ENCODE results near the gene ELOVL3. TPM values are rescaled to one million over a fixed set of nuclear protein-coding genes. Genes with fewer than 3 reads are reported as not detected.

ELOVL3 gene
- total and polyA plus RNA-seq, 2 experiments from 2014 or later = 0.59 TPM; not detected in 1

DNA sequence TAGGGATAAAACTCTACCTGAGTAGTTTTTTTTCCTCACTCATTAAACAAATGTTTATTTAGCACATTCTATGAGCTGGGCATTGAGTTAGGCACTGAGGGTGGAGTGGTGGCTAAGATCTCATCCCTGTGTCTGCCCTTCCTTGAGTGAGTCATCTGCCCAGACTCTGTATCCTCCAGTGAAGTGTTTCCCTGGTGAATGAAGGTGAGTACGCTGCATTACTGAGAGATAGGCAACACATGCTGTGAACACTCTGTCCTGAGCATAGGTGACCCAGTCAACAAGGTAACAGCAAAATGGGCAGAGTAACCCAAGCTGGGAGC is 9.5 kb downstream of the ELOVL3 start:
- no peaks in the 10 kb centered on the region; the same call in 1 of the 2 replicates for H4K20me1 ChIP-seq (replicated peaks; ENCODE audit: insufficient read depth)
- no peak overlapping the region for H3K4me3 Mint-ChIP-seq
- no peaks in the 10 kb centered on the region for H3K36me3 Mint-ChIP-seq (ENCODE audit: low read depth)
- no peaks in the 10 kb centered on the region for H3K9me3 Mint-ChIP-seq
- ATAC-seq (no peak), DNase-seq (ENCODE audit: low spot score) (no peak)
- peaks cover 98% of the 10 kb centered on the region for H3K27me3 ChIP-seq (ENCODE audit: insufficient read depth)
- H3K27ac ChIP-seq (ENCODE audit: low read depth) = no peak overlapping the region
- H2AFZ ChIP-seq = no peak overlapping the region
- H3K36me3 ChIP-seq (ENCODE audit: insufficient read depth) = no peaks in the 10 kb centered on the region
- no peaks in the 10 kb centered on the region for H3F3A ChIP-seq (replicated peaks; ENCODE audit: low read depth)
- H3K4me3 ChIP-seq = no peak overlapping the region
- no peaks in the 10 kb centered on the region for H3K9me2 ChIP-seq (ENCODE audit: insufficient read depth)
- no peak for TF ChIP-seq CREB1 (CRISPR knock-in tag; IDR thresholded peaks at IDR 0.05; ENCODE audit: low read depth)
- TF ChIP-seq, protein P1, sequence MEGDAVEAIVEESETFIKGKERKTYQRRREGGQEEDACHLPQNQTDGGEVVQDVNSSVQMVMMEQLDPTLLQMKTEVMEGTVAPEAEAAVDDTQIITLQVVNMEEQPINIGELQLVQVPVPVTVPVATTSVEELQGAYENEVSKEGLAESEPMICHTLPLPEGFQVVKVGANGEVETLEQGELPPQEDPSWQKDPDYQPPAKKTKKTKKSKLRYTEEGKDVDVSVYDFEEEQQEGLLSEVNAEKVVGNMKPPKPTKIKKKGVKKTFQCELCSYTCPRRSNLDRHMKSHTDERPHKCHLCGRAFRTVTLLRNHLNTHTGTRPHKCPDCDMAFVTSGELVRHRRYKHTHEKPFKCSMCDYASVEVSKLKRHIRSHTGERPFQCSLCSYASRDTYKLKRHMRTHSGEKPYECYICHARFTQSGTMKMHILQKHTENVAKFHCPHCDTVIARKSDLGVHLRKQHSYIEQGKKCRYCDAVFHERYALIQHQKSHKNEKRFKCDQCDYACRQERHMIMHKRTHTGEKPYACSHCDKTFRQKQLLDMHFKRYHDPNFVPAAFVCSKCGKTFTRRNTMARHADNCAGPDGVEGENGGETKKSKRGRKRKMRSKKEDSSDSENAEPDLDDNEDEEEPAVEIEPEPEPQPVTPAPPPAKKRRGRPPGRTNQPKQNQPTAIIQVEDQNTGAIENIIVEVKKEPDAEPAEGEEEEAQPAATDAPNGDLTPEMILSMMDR (conservative IDR thresholded peaks at IDR 0.05; ENCODE audit: low read depth in 2 of 2) = no peak
- no peak for TF ChIP-seq EZH2 (IDR thresholded peaks at IDR 0.05; ENCODE audit: low read depth, unreplicated experiment)
- no peak for TF ChIP-seq POLR2AphosphoS5 (IDR thresholded peaks at IDR 0.05; ENCODE audit: low read depth)
- H3K4me1 Mint-ChIP-seq = peaks cover 13% of the 10 kb centered on the region
- no peaks in the 10 kb centered on the region; the same call in 1 of the 2 replicates for H3K4me1 ChIP-seq (ENCODE audit: insufficient read depth)
- no peak overlapping the region for H3K4me2 ChIP-seq
- H3K27me3 Mint-ChIP-seq (ENCODE audit: insufficient read depth, low read depth, poor library complexity) = peaks cover 85% of the 10 kb centered on the region
- H3K27ac Mint-ChIP-seq = no peak overlapping the region
- H3K79me2 ChIP-seq (replicated peaks; ENCODE audit: insufficient read depth) = no peaks in the 10 kb centered on the region

DNA sequence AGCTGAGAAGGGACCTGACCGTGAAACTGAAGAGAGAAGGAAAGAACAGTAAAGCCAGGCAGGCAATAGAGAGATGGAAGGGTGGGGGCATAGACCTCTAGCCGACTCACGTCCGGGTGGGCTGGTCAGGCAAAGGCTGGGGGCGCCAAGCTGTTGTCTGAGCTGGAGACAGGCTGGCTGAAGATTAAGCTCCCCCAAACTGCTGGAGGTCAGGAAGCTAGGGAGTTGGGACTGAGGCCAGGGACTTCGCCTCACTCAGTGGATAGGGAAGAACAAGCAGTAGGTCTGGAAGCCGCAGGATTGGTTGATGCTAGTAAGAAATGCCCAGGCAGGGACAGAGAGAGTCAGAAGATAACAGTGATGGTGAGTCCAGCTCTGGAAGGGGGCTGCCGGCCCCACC is 9.9 kb downstream of the ELOVL3 start:
- no peaks in the 10 kb centered on the region for H3K79me2 ChIP-seq (replicated peaks; ENCODE audit: insufficient read depth)
- Mint-ChIP-seq H3K9me3 (no peaks in the 10 kb centered on the region), H3K4me1 (peaks cover 15% of the 10 kb centered on the region), H3K27me3 (ENCODE audit: insufficient read depth, low read depth, poor library complexity) (peaks cover 85% of the 10 kb centered on the region), H3K4me3 (no peak overlapping the region), H3K36me3 (ENCODE audit: low read depth) (no peaks in the 10 kb centered on the region), H3K27ac (no peak overlapping the region)
- no peak overlapping the region for H3K4me3 ChIP-seq
- H3K9me2 ChIP-seq (ENCODE audit: insufficient read depth) = no peaks in the 10 kb centered on the region
- peaks cover 98% of the 10 kb centered on the region for H3K27me3 ChIP-seq (ENCODE audit: insufficient read depth)
- H2AFZ ChIP-seq = no peak overlapping the region
- H3K4me2 ChIP-seq = no peak overlapping the region
- no peaks in the 10 kb centered on the region; the same call in 1 of the 2 replicates for H4K20me1 ChIP-seq (replicated peaks; ENCODE audit: insufficient read depth)
- H3K36me3 ChIP-seq (ENCODE audit: insufficient read depth) = no peaks in the 10 kb centered on the region
- ATAC-seq (no peak), DNase-seq (ENCODE audit: low spot score) (no peak)
- H3K27ac ChIP-seq (ENCODE audit: low read depth) = no peak overlapping the region
- no peaks in the 10 kb centered on the region; the same call in 1 of the 2 replicates for H3K4me1 ChIP-seq (ENCODE audit: insufficient read depth)
- no peaks in the 10 kb centered on the region for H3F3A ChIP-seq (replicated peaks; ENCODE audit: low read depth)
- TF ChIP-seq ZNF331 (CRISPR knock-in tag; IDR thresholded peaks at IDR 0.05; ENCODE audit: low read depth) (no peak), EZH2 (IDR thresholded peaks at IDR 0.05; ENCODE audit: low read depth, unreplicated experiment) (no peak), ZNF114 (CRISPR knock-in tag; IDR thresholded peaks at IDR 0.05) (no peak), CREB1 (CRISPR knock-in tag; IDR thresholded peaks at IDR 0.05; ENCODE audit: low read depth) (no peak), POLR2AphosphoS5 (IDR thresholded peaks at IDR 0.05; ENCODE audit: low read depth) (no peak), STAT1 (IDR thresholded peaks at IDR 0.05; ENCODE audit: unreplicated experiment) (no peak), JUNB (IDR thresholded peaks at IDR 0.05; ENCODE audit: unreplicated experiment) (no peak), EZH2phosphoT487 (IDR thresholded peaks at IDR 0.05; ENCODE audit: unreplicated experiment) (no peak)
- TF ChIP-seq, protein P2, sequence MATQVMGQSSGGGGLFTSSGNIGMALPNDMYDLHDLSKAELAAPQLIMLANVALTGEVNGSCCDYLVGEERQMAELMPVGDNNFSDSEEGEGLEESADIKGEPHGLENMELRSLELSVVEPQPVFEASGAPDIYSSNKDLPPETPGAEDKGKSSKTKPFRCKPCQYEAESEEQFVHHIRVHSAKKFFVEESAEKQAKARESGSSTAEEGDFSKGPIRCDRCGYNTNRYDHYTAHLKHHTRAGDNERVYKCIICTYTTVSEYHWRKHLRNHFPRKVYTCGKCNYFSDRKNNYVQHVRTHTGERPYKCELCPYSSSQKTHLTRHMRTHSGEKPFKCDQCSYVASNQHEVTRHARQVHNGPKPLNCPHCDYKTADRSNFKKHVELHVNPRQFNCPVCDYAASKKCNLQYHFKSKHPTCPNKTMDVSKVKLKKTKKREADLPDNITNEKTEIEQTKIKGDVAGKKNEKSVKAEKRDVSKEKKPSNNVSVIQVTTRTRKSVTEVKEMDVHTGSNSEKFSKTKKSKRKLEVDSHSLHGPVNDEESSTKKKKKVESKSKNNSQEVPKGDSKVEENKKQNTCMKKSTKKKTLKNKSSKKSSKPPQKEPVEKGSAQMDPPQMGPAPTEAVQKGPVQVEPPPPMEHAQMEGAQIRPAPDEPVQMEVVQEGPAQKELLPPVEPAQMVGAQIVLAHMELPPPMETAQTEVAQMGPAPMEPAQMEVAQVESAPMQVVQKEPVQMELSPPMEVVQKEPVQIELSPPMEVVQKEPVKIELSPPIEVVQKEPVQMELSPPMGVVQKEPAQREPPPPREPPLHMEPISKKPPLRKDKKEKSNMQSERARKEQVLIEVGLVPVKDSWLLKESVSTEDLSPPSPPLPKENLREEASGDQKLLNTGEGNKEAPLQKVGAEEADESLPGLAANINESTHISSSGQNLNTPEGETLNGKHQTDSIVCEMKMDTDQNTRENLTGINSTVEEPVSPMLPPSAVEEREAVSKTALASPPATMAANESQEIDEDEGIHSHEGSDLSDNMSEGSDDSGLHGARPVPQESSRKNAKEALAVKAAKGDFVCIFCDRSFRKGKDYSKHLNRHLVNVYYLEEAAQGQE (IDR thresholded peaks at IDR 0.05; ENCODE audit: unreplicated experiment) = no peak
- TF ChIP-seq, protein P3, sequence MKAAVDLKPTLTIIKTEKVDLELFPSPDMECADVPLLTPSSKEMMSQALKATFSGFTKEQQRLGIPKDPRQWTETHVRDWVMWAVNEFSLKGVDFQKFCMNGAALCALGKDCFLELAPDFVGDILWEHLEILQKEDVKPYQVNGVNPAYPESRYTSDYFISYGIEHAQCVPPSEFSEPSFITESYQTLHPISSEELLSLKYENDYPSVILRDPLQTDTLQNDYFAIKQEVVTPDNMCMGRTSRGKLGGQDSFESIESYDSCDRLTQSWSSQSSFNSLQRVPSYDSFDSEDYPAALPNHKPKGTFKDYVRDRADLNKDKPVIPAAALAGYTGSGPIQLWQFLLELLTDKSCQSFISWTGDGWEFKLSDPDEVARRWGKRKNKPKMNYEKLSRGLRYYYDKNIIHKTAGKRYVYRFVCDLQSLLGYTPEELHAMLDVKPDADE (IDR thresholded peaks at IDR 0.05) = no peak

Measured in GM23338 (cell line).